ENCODE data around the gene ZMYM1. TPM values are rescaled to one million over a fixed set of nuclear protein-coding genes. Genes with fewer than 3 reads are reported as not detected.
A peak's percentile ranks its signal among the peaks of the same experiment; 100 is the strongest.

The ZMYM1 gene
- total and polyA plus RNA-seq, 2 experiments from 2014 or later = 37.4 to 51.0 TPM

DNA sequence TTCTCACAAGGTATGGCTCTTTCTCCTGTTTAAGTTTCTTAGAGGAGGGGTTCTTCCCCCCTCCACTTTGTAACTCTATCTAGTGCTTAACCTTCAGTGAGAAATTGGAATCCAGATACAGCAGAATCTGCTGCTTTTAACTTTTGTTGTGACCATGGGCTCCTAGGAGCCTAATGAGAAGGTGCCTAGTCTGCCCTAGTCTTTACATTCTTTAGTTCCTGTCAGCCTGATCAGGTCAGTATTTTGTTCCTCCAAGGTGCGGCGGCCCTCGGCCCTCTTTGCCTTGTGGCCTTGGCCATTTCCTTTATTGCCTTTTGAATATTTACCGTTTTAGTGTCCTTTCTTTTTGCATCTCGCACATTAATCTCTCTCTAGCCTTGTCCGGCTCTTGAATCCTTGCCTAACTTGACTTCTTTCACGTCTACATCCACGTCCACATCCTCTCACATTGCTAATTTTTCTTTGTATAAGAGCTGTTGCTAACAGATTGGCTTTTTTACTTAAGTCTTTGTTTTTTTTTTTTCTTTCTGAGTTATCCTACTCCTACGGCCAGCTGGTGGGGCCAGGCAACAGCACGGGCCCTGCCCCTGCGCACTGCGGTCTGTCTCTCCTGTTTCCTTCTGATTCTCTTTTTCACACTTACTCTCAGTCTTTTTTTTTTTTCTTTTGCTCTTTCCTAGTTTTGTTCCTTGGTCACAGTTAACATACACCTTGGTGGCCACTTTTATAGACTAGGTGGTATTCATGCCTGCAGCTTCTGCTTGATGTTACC, 64.7 kb downstream of the ZMYM1 start:
- H3K27ac ChIP-seq (ENCODE audit: low read depth) = no peak overlapping the region
- TF ChIP-seq JUNB (IDR thresholded peaks at IDR 0.05; ENCODE audit: unreplicated experiment) (no peak), ZNF331 (CRISPR knock-in tag; IDR thresholded peaks at IDR 0.05; ENCODE audit: low read depth) (no peak), POLR2AphosphoS5 (IDR thresholded peaks at IDR 0.05; ENCODE audit: low read depth) (no peak), STAT1 (IDR thresholded peaks at IDR 0.05; ENCODE audit: unreplicated experiment) (no peak), CREB1 (CRISPR knock-in tag; IDR thresholded peaks at IDR 0.05; ENCODE audit: low read depth) (no peak), EZH2phosphoT487 (IDR thresholded peaks at IDR 0.05; ENCODE audit: unreplicated experiment) (no peak), ZNF114 (CRISPR knock-in tag; IDR thresholded peaks at IDR 0.05) (no peak), EZH2 (IDR thresholded peaks at IDR 0.05; ENCODE audit: low read depth, unreplicated experiment) (no peak), NANOG (IDR thresholded peaks at IDR 0.05; ENCODE audit: borderline replicate concordance) (no peak)
- TF ChIP-seq, protein P1, sequence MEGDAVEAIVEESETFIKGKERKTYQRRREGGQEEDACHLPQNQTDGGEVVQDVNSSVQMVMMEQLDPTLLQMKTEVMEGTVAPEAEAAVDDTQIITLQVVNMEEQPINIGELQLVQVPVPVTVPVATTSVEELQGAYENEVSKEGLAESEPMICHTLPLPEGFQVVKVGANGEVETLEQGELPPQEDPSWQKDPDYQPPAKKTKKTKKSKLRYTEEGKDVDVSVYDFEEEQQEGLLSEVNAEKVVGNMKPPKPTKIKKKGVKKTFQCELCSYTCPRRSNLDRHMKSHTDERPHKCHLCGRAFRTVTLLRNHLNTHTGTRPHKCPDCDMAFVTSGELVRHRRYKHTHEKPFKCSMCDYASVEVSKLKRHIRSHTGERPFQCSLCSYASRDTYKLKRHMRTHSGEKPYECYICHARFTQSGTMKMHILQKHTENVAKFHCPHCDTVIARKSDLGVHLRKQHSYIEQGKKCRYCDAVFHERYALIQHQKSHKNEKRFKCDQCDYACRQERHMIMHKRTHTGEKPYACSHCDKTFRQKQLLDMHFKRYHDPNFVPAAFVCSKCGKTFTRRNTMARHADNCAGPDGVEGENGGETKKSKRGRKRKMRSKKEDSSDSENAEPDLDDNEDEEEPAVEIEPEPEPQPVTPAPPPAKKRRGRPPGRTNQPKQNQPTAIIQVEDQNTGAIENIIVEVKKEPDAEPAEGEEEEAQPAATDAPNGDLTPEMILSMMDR (conservative IDR thresholded peaks at IDR 0.05; ENCODE audit: low read depth in 2 of 2) = no peak
- TF ChIP-seq, protein P2, sequence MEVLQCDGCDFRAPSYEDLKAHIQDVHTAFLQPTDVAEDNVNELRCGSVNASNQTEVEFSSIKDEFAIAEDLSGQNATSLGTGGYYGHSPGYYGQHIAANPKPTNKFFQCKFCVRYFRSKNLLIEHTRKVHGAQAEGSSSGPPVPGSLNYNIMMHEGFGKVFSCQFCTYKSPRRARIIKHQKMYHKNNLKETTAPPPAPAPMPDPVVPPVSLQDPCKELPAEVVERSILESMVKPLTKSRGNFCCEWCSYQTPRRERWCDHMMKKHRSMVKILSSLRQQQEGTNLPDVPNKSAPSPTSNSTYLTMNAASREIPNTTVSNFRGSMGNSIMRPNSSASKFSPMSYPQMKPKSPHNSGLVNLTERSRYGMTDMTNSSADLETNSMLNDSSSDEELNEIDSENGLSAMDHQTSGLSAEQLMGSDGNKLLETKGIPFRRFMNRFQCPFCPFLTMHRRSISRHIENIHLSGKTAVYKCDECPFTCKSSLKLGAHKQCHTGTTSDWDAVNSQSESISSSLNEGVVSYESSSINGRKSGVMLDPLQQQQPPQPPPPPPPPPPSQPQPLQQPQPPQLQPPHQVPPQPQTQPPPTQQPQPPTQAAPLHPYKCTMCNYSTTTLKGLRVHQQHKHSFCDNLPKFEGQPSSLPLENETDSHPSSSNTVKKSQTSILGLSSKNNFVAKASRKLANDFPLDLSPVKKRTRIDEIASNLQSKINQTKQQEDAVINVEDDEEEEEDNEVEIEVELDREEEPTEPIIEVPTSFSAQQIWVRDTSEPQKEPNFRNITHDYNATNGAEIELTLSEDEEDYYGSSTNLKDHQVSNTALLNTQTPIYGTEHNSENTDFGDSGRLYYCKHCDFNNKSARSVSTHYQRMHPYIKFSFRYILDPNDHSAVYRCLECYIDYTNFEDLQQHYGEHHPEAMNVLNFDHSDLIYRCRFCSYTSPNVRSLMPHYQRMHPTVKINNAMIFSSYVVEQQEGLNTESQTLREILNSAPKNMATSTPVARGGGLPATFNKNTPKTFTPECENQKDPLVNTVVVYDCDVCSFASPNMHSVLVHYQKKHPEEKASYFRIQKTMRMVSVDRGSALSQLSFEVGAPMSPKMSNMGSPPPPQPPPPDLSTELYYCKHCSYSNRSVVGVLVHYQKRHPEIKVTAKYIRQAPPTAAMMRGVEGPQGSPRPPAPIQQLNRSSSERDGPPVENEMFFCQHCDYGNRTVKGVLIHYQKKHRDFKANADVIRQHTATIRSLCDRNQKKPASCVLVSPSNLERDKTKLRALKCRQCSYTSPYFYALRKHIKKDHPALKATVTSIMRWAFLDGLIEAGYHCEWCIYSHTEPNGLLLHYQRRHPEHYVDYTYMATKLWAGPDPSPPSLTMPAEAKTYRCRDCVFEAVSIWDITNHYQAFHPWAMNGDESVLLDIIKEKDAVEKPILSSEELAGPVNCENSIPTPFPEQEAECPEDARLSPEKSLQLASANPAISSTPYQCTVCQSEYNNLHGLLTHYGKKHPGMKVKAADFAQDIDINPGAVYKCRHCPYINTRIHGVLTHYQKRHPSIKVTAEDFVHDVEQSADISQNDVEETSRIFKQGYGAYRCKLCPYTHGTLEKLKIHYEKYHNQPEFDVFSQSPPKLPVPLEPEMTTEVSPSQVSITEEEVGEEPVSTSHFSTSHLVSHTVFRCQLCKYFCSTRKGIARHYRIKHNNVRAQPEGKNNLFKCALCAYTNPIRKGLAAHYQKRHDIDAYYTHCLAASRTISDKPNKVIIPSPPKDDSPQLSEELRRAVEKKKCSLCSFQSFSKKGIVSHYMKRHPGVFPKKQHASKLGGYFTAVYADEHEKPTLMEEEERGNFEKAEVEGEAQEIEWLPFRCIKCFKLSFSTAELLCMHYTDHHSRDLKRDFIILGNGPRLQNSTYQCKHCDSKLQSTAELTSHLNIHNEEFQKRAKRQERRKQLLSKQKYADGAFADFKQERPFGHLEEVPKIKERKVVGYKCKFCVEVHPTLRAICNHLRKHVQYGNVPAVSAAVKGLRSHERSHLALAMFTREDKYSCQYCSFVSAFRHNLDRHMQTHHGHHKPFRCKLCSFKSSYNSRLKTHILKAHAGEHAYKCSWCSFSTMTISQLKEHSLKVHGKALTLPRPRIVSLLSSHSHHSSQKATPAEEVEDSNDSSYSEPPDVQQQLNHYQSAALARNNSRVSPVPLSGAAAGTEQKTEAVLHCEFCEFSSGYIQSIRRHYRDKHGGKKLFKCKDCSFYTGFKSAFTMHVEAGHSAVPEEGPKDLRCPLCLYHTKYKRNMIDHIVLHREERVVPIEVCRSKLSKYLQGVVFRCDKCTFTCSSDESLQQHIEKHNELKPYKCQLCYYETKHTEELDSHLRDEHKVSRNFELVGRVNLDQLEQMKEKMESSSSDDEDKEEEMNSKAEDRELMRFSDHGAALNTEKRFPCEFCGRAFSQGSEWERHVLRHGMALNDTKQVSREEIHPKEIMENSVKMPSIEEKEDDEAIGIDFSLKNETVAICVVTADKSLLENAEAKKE (CRISPR knock-in tag; IDR thresholded peaks at IDR 0.05) = no peak
- TF ChIP-seq, protein P3, sequence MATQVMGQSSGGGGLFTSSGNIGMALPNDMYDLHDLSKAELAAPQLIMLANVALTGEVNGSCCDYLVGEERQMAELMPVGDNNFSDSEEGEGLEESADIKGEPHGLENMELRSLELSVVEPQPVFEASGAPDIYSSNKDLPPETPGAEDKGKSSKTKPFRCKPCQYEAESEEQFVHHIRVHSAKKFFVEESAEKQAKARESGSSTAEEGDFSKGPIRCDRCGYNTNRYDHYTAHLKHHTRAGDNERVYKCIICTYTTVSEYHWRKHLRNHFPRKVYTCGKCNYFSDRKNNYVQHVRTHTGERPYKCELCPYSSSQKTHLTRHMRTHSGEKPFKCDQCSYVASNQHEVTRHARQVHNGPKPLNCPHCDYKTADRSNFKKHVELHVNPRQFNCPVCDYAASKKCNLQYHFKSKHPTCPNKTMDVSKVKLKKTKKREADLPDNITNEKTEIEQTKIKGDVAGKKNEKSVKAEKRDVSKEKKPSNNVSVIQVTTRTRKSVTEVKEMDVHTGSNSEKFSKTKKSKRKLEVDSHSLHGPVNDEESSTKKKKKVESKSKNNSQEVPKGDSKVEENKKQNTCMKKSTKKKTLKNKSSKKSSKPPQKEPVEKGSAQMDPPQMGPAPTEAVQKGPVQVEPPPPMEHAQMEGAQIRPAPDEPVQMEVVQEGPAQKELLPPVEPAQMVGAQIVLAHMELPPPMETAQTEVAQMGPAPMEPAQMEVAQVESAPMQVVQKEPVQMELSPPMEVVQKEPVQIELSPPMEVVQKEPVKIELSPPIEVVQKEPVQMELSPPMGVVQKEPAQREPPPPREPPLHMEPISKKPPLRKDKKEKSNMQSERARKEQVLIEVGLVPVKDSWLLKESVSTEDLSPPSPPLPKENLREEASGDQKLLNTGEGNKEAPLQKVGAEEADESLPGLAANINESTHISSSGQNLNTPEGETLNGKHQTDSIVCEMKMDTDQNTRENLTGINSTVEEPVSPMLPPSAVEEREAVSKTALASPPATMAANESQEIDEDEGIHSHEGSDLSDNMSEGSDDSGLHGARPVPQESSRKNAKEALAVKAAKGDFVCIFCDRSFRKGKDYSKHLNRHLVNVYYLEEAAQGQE (IDR thresholded peaks at IDR 0.05; ENCODE audit: unreplicated experiment) = no peak
- TF ChIP-seq, protein P4, sequence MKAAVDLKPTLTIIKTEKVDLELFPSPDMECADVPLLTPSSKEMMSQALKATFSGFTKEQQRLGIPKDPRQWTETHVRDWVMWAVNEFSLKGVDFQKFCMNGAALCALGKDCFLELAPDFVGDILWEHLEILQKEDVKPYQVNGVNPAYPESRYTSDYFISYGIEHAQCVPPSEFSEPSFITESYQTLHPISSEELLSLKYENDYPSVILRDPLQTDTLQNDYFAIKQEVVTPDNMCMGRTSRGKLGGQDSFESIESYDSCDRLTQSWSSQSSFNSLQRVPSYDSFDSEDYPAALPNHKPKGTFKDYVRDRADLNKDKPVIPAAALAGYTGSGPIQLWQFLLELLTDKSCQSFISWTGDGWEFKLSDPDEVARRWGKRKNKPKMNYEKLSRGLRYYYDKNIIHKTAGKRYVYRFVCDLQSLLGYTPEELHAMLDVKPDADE (IDR thresholded peaks at IDR 0.05) = no peak
- Mint-ChIP-seq H3K36me3 (ENCODE audit: low read depth) (no peaks in the 10 kb centered on the region), H3K27me3 (ENCODE audit: insufficient read depth, low read depth, poor library complexity) (peaks cover 6% of the 10 kb centered on the region), H3K27ac (no peak overlapping the region), H3K4me3 (no peak overlapping the region), H3K4me1 (peaks cover 16% of the 10 kb centered on the region), H3K9me3 (no peaks in the 10 kb centered on the region; the same call in 2 of the 3 replicates)
- no peaks in the 10 kb centered on the region for H3F3A ChIP-seq (replicated peaks; ENCODE audit: low read depth)
- peak; percentile 49 for ATAC-seq
- no peak for DNase-seq (ENCODE audit: low spot score)
- no peaks in the 10 kb centered on the region for H3K27me3 ChIP-seq (ENCODE audit: insufficient read depth)
- H3K9me2 ChIP-seq (ENCODE audit: insufficient read depth) = no peaks in the 10 kb centered on the region
- no peaks in the 10 kb centered on the region for H3K79me2 ChIP-seq (replicated peaks; ENCODE audit: insufficient read depth)
- no peaks in the 10 kb centered on the region for H3K36me3 ChIP-seq (ENCODE audit: insufficient read depth)
- no peaks in the 10 kb centered on the region for H3K4me1 ChIP-seq (ENCODE audit: insufficient read depth)
- no peak overlapping the region for H3K4me2 ChIP-seq
- H3K4me3 ChIP-seq = no peak overlapping the region
- peak overlapping the region; percentile 89 for H2AFZ ChIP-seq
- H4K20me1 ChIP-seq (replicated peaks; ENCODE audit: insufficient read depth) = no peaks in the 10 kb centered on the region
